ENCODE measurements around the gene BBIP1.

Gene BBIP1

GRCh38 chr10:110966146-110966545 is 47.2 kb upstream of the BBIP1 start:
- Histone ChIP-seq H3K36me3 (ENCODE audit: insufficient read depth, low read length) (peaks cover 5% of the 10 kb centered on the region; the same call in 1 of the 2 replicates), H3K9me3 (ENCODE audit: insufficient read depth, low read length, severe bottlenecking) (no peaks in the 10 kb centered on the region), H3K27me3 (ENCODE audit: insufficient read depth, low read length, poor library complexity) (no peaks in the 10 kb centered on the region), H3K9ac (ENCODE audit: low read depth, low read length) (no peak overlapping the region), H3K4me2 (ENCODE audit: insufficient read depth, low read length) (no peak overlapping the region), H3K4me3 (ENCODE audit: low read depth in 1 of 2, low read length in 2 of 2) (no peak overlapping the region), H2AFZ (ENCODE audit: low read depth, low read length) (no peak overlapping the region), H4K20me1 (ENCODE audit: insufficient read depth, low read length) (peaks cover 36% of the 10 kb centered on the region), H3K4me1 (ENCODE audit: insufficient read depth, low read length) (no peaks in the 10 kb centered on the region), H3K79me2 (ENCODE audit: insufficient read depth, low read length) (peaks cover 92% of the 10 kb centered on the region), H3K27ac (ENCODE audit: low read length) (no peak overlapping the region)
- TF ChIP-seq, protein P1, sequence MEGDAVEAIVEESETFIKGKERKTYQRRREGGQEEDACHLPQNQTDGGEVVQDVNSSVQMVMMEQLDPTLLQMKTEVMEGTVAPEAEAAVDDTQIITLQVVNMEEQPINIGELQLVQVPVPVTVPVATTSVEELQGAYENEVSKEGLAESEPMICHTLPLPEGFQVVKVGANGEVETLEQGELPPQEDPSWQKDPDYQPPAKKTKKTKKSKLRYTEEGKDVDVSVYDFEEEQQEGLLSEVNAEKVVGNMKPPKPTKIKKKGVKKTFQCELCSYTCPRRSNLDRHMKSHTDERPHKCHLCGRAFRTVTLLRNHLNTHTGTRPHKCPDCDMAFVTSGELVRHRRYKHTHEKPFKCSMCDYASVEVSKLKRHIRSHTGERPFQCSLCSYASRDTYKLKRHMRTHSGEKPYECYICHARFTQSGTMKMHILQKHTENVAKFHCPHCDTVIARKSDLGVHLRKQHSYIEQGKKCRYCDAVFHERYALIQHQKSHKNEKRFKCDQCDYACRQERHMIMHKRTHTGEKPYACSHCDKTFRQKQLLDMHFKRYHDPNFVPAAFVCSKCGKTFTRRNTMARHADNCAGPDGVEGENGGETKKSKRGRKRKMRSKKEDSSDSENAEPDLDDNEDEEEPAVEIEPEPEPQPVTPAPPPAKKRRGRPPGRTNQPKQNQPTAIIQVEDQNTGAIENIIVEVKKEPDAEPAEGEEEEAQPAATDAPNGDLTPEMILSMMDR (IDR thresholded peaks at IDR 0.05; ENCODE audit: borderline replicate concordance, extremely low read depth, low read length, poor library complexity, severe bottlenecking), result no peak
- no peak for TF ChIP-seq EZH2 (IDR thresholded peaks at IDR 0.05; ENCODE audit: borderline replicate concordance, low read depth, low read length, severe bottlenecking)
- ATAC-seq (ENCODE audit: insufficient read depth, low read depth), result no peak
- no peak for DNase-seq

- no peak for ATAC-seq (ENCODE audit: insufficient read depth, low read depth)
- H2AFZ ChIP-seq (ENCODE audit: low read depth, low read length), result no peak overlapping the region
- H3K4me2 ChIP-seq (ENCODE audit: insufficient read depth, low read length), result no peak overlapping the region
- no peak for DNase-seq
- H3K36me3 ChIP-seq (ENCODE audit: insufficient read depth, low read length), result peaks cover 5% of the 10 kb centered on the region; the same call in 1 of the 2 replicates
- no peaks in the 10 kb centered on the region for H3K27me3 ChIP-seq (ENCODE audit: insufficient read depth, low read length, poor library complexity)
- H3K79me2 ChIP-seq (ENCODE audit: insufficient read depth, low read length), result peaks cover 92% of the 10 kb centered on the region
- TF ChIP-seq, protein P1 (IDR thresholded peaks at IDR 0.05; ENCODE audit: borderline replicate concordance, extremely low read depth, low read length, poor library complexity, severe bottlenecking), result no peak
- TF ChIP-seq EZH2 (IDR thresholded peaks at IDR 0.05; ENCODE audit: borderline replicate concordance, low read depth, low read length, severe bottlenecking), result no peak
- no peak overlapping the region for H3K9ac ChIP-seq (ENCODE audit: low read depth, low read length)
- H3K4me3 ChIP-seq (ENCODE audit: low read depth in 1 of 2, low read length in 2 of 2), result no peak overlapping the region
- no peaks in the 10 kb centered on the region for H3K9me3 ChIP-seq (ENCODE audit: insufficient read depth, low read length, severe bottlenecking)
- no peak overlapping the region for H3K27ac ChIP-seq (ENCODE audit: low read length)
- H4K20me1 ChIP-seq (ENCODE audit: insufficient read depth, low read length), result peaks cover 35% of the 10 kb centered on the region
- no peaks in the 10 kb centered on the region for H3K4me1 ChIP-seq (ENCODE audit: insufficient read depth, low read length)
Observed at GRCh38 chr10:110965216-110965615, 46.2 kb upstream of the BBIP1 start.

DNA sequence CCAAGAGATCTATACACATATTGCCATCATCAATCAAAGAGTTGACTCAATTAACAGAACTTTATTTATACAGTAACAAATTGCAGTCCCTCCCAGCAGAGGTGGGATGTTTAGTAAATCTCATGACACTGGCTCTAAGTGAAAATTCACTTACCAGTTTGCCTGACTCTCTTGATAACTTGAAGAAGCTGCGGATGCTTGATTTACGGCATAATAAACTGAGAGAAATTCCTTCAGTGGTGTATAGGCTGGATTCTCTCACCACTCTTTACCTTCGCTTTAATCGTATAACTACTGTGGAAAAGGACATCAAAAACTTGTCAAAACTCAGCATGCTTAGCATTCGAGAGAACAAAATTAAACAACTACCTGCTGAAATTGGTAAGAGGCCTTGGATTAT is 45.7 kb upstream of the BBIP1 start:
- TF ChIP-seq, protein P1 (IDR thresholded peaks at IDR 0.05; ENCODE audit: borderline replicate concordance, extremely low read depth, low read length, poor library complexity, severe bottlenecking), result no peak
- TF ChIP-seq EZH2 (IDR thresholded peaks at IDR 0.05; ENCODE audit: borderline replicate concordance, low read depth, low read length, severe bottlenecking), result no peak
- Histone ChIP-seq H3K36me3 (ENCODE audit: insufficient read depth, low read length) (peaks cover 5% of the 10 kb centered on the region; the same call in 1 of the 2 replicates), H3K9ac (ENCODE audit: low read depth, low read length) (no peak overlapping the region), H3K79me2 (ENCODE audit: insufficient read depth, low read length) (peaks cover 92% of the 10 kb centered on the region), H3K4me3 (ENCODE audit: low read depth in 1 of 2, low read length in 2 of 2) (no peak overlapping the region), H3K27ac (ENCODE audit: low read length) (no peak overlapping the region), H3K27me3 (ENCODE audit: insufficient read depth, low read length, poor library complexity) (no peaks in the 10 kb centered on the region), H4K20me1 (ENCODE audit: insufficient read depth, low read length) (peaks cover 36% of the 10 kb centered on the region), H2AFZ (ENCODE audit: low read depth, low read length) (no peak overlapping the region), H3K9me3 (ENCODE audit: insufficient read depth, low read length, severe bottlenecking) (no peaks in the 10 kb centered on the region), H3K4me1 (ENCODE audit: insufficient read depth, low read length) (no peaks in the 10 kb centered on the region), H3K4me2 (ENCODE audit: insufficient read depth, low read length) (no peak overlapping the region)
- no peak for ATAC-seq (ENCODE audit: insufficient read depth, low read depth)
- DNase-seq, result no peak

DNA sequence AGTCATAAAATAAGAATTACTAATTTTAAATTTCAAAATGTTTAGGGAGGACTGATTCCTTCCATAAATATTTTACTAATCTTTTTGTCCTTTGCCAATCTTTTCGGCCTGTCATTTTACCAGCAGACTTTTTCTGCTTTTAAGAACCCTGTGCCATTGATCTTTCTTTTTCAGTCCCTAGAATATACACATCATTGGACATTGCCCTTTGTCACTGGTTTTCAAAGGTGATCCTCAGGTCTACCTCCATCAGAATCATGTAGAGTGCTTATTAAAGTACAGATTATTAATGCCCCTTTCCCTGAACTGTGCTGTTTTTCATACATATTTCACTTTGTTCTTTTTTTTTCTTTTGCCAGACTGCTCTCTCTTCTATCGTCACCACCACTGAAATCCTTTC is 44.2 kb upstream of the BBIP1 start:
- H4K20me1 ChIP-seq (ENCODE audit: insufficient read depth, low read length), result peaks cover 44% of the 10 kb centered on the region
- no peaks in the 10 kb centered on the region for H3K27me3 ChIP-seq (ENCODE audit: insufficient read depth, low read length, poor library complexity)
- peaks cover 5% of the 10 kb centered on the region; the same call in 1 of the 2 replicates for H3K36me3 ChIP-seq (ENCODE audit: insufficient read depth, low read length)
- H3K9ac ChIP-seq (ENCODE audit: low read depth, low read length), result no peak overlapping the region
- no peak overlapping the region for H3K4me3 ChIP-seq (ENCODE audit: low read depth in 1 of 2, low read length in 2 of 2)
- no peaks in the 10 kb centered on the region for H3K4me1 ChIP-seq (ENCODE audit: insufficient read depth, low read length)
- no peak overlapping the region for H2AFZ ChIP-seq (ENCODE audit: low read depth, low read length)
- ATAC-seq (ENCODE audit: insufficient read depth, low read depth), result no peak
- H3K79me2 ChIP-seq (ENCODE audit: insufficient read depth, low read length), result peaks cover 96% of the 10 kb centered on the region
- H3K27ac ChIP-seq (ENCODE audit: low read length), result no peak overlapping the region
- H3K9me3 ChIP-seq (ENCODE audit: insufficient read depth, low read length, severe bottlenecking), result no peaks in the 10 kb centered on the region
- no peak for DNase-seq
- no peak for TF ChIP-seq EZH2 (IDR thresholded peaks at IDR 0.05; ENCODE audit: borderline replicate concordance, low read depth, low read length, severe bottlenecking)
- TF ChIP-seq, protein P1 (IDR thresholded peaks at IDR 0.05; ENCODE audit: borderline replicate concordance, extremely low read depth, low read length, poor library complexity, severe bottlenecking), result no peak
- no peak overlapping the region for H3K4me2 ChIP-seq (ENCODE audit: insufficient read depth, low read length)

All from DND-41 (cell line).